GM19397 (cell line): ENCODE data around the gene ONECUT3.

ENCODE experiments used
- ATAC-seq: cut with Tn5 transposase; IDR thresholded peaks from one replicate; pipeline ENCODE4 v1.9.1; 2021; ENCODE audit warnings: mild to moderate bottlenecking, moderate library complexity; ENCODE audit not compliant: unreplicated experiment

The ONECUT3 gene

DNA sequence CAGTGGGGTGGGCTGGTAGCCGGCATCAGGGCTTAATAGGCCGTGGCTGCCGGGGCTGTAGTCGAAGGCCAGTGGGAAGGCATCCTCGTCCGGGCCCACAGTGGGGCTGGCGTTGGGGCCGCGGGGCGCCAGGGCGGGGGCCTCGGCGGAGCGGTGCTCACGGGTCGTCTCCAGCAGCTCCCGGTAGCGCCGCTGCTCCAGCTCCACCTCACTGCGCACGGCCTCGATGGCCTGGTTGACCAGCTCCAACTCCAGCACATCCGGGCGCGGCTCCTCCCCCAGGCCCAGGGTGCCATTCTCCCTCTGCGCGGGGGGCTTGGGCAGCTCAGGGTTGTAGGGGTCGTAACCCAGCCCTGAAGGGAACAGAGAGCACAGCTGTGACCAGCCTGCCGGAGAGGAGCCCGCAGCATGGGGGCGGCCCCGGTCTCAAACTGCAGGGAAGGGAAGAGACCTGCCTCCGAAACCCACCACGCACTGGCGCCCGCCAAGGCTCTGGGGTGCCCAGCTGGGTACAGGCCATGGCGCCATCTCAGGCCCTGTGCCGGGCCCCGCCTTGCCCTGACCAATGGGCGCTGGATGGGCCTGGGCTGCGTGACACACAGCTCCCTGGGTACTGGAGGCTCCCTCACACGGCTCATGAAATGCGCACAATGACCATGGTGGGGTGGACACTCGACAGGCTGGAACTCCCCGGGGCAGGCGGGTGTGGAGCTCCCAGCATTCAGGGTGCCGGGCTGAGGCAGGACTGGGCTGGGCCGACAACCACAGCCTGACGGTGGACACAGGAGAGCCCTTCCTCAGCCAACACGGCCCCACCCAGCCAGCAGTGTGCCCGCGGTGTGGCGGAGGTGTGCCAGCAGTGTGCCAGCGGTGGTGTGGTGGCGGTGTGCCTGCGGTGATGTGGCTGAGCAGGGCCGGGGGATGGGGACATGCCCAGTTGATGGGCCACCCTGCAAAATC, 75.3 kb downstream of the ONECUT3 start:
- no peak for ATAC-seq

- ATAC-seq, result no peak
Measured at GRCh38 chr19:1829958-1830357, 76.7 kb downstream of the ONECUT3 start.

- no peak for ATAC-seq
Measured at GRCh38 chr19:1830568-1830967, 77.3 kb downstream of the ONECUT3 start.
